NCI-H146 treated with DMSO at 0.1 percent for 48 hours (cell line): ENCODE data around the gene CHPF2.

Experiments
- DNase-seq: peaks from one replicate; lab custom pipeline; 2025; ENCODE audit not compliant: unreplicated experiment; lab: John Stamatoyannopoulos, UW

The CHPF2 gene

GRCh38 chr7:151231080-151231479 lies 1.2 kb upstream of the CHPF2 start:
- DNase-seq, result no peak

GRCh38 chr7:151232917-151233701 lies 826 bp downstream of the CHPF2 start:
- no peak for DNase-seq

- DNase-seq, result no peak
Observed at GRCh38 chr7:151233804-151234203, 1.5 kb downstream of the CHPF2 start.

GRCh38 chr7:151235091-151235787 lies 3.0 kb downstream of the CHPF2 start:
- DNase-seq, result no peak

GRCh38 chr7:151236406-151236805 lies 4.1 kb downstream of the CHPF2 start:
- no peak for DNase-seq

GRCh38 chr7:151237244-151238189 lies 5.2 kb downstream of the CHPF2 start:
- no peak for DNase-seq

GRCh38 chr7:151238190-151238810 lies 6.0 kb downstream of the CHPF2 start:
- no peak for DNase-seq

GRCh38 chr7:151238924-151239836 lies 6.9 kb downstream of the CHPF2 start:
- DNase-seq, result no peak

- DNase-seq, result no peak
Observed at GRCh38 chr7:151239837-151240459, 7.7 kb downstream of the CHPF2 start.

GRCh38 chr7:151240536-151240935 lies 8.3 kb downstream of the CHPF2 start:
- DNase-seq, result no peak

GRCh38 chr7:151240942-151241754 lies 8.9 kb downstream of the CHPF2 start:
- no peak for DNase-seq

GRCh38 chr7:151241755-151242096 lies 9.4 kb downstream of the CHPF2 start:
- DNase-seq, result no peak

- DNase-seq, result no peak
Observed at GRCh38 chr7:151242159-151243044, 10.1 kb downstream of the CHPF2 start.

- no peak for DNase-seq
Observed at GRCh38 chr7:151243045-151243349, 10.7 kb downstream of the CHPF2 start.

GRCh38 chr7:151243408-151244195 lies 11.3 kb downstream of the CHPF2 start:
- no peak for DNase-seq

GRCh38 chr7:151244196-151244840 lies 12.0 kb downstream of the CHPF2 start:
- DNase-seq, result no peak
